Measurements from ENCODE around the gene VASH2.
A peak's percentile ranks its signal among the peaks of the same experiment; 100 is the strongest.
"Not testable (repeated sequence)": the region's sequence is repeated elsewhere in the genome, so short reads cannot be mapped to it uniquely, and the experiment has no call there.

The VASH2 gene

DNA sequence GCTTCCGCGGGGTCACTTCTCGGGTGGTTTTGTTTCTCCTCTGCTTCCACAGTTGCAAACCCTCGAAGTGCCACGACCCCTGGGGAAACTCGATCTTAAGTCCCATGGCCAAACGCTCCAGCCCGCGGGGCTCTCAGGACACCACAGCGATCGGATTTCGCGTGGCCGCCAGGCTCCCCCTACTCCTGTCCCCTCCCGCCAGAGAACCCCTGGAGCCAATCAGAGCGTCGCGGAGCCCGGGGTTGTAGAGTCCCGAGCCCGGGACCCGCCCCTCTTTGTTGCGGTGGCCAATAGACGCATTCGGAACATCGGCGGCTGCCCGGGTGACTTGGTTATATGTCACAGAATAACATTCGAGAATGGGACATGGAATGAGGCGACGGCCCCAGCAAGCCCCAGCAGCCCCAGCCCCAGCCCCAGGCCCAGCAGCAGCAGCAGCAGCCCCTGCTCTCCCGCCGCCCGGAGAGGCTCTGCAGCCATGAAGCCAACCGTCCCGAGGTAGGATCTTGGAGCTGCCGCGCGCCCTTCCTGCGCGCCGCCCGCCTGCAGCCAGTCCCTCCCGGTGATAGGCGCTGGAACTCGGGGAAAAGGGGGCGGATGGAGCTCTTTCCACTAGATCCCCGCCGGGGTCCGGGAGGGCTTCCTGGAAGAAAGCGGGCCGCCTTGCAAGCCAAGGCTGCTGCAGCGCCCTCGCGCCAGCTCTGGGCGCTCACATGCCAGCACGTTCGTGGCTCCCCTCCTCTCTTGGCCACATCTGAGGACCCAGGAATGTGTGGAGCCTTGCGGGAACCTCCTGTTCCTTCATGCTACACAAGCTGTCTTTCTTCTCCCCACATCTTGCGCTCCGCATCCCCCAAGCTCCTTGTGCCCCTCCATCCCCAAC lies at the start of gene VASH2:
Gene VASH2, plus strand, starts transcription at position 299 of the 883 bp plus-strand sequence. CDS start 1,002 bp downstream, outside the sequence.
- TF ChIP-seq, protein P1, sequence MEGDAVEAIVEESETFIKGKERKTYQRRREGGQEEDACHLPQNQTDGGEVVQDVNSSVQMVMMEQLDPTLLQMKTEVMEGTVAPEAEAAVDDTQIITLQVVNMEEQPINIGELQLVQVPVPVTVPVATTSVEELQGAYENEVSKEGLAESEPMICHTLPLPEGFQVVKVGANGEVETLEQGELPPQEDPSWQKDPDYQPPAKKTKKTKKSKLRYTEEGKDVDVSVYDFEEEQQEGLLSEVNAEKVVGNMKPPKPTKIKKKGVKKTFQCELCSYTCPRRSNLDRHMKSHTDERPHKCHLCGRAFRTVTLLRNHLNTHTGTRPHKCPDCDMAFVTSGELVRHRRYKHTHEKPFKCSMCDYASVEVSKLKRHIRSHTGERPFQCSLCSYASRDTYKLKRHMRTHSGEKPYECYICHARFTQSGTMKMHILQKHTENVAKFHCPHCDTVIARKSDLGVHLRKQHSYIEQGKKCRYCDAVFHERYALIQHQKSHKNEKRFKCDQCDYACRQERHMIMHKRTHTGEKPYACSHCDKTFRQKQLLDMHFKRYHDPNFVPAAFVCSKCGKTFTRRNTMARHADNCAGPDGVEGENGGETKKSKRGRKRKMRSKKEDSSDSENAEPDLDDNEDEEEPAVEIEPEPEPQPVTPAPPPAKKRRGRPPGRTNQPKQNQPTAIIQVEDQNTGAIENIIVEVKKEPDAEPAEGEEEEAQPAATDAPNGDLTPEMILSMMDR (IDR thresholded peaks at IDR 0.05; ENCODE audit: borderline replicate concordance, control extremely low read depth, extremely low read depth, insufficient read depth, missing control alignments) = no peak
- DNase-seq (ENCODE audit: low spot score) = peak; percentile 95
- in situ Hi-C loops (cut with MboI; ENCODE audit: low sequenced_read_pairs, unreplicated experiment) = no loop called here

DNA sequence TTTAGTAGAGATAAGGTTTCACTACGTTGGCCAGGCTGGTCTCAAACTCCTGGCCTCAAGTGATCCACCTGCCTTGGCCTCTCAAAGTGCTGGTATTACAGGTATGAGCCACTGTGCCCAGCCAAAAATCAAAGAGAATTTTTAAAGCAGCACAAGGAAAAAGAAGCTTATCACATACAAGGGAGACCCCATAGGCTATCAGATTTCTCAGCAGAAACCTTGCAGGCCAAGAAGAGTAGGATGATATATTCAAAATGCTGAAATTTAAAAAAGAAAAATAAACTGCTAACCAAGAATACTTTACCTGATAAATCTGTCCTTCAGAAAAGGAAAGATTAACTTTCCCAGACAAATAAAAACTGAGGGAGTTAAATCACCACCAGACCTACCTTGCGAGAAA lies 49.1 kb upstream of the VASH2 start:
- DNase-seq (ENCODE audit: low spot score) = no peak
- TF ChIP-seq, protein P1 (IDR thresholded peaks at IDR 0.05; ENCODE audit: borderline replicate concordance, control extremely low read depth, extremely low read depth, insufficient read depth, missing control alignments) = no peak

DNA sequence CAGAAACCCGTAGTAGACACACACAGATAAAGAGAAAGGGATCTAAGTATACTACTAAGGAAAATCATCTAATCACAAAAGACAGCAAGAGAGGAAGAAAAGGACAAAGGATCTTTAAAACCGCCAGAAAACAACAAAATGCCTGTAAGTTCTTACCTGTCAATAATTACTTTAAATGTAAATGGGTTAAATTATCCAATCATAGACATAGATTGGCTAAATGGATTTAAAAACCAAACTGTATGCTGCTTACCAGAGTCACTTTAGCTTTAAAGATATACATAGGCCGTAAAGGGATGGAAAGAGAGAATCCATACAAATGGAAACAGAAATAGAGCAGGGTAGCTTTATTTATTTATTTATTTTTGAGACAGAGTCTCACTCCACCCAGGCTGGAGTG lies 48.3 kb upstream of the VASH2 start:
- in situ Hi-C loops (cut with MboI; ENCODE audit: low sequenced_read_pairs, unreplicated experiment) = no loop called here
- TF ChIP-seq, protein P1 (IDR thresholded peaks at IDR 0.05; ENCODE audit: borderline replicate concordance, control extremely low read depth, extremely low read depth, insufficient read depth, missing control alignments) = no peak
- DNase-seq (ENCODE audit: low spot score) = no peak

More for the DNA sequence above, 49.1 kb upstream of the VASH2 start:
- in situ Hi-C loops (cut with MboI; ENCODE audit: low sequenced_read_pairs, unreplicated experiment) = no loop called here

DNA sequence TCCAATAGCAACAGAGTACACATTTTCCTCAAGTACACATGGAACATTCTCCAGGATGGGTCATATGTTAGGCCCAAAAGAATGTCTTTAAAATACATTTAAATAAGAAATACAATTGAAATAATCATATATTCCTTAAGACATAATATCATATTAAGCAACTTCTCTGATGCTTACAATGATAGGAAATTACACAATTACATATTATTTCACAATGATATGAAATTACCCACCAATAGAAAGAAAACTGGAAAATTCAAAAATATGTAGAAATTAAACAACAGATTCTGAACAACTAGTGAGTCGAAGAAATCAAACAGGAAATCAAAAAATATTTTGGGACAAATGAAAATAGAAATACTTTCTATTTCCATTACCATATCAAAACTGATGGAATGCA lies 46.7 kb upstream of the VASH2 start:
- no peak for DNase-seq (ENCODE audit: low spot score)
- TF ChIP-seq, protein P1 (IDR thresholded peaks at IDR 0.05; ENCODE audit: borderline replicate concordance, control extremely low read depth, extremely low read depth, insufficient read depth, missing control alignments) = no peak
- in situ Hi-C loops (cut with MboI; ENCODE audit: low sequenced_read_pairs, unreplicated experiment) = no loop called here

DNA sequence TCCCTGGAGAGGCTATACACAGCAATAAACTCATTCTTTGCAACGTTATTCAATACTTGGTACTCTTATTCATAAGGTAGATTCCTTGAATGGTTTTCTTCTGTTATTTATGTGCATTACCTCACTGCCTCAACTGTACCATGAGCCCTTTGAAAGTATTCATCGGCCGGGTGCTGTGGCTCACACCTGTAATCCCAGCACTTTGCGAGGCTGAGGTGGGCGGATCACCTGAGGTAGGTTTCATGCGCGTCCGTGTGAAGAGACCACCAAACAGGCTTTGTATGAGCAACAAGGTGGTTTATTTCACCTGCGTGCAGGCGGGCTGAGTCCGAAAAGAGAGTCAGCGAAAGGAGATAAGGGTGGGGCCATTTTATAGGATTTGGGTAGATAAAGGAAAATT lies 42.3 kb upstream of the VASH2 start:
- in situ Hi-C loops (cut with MboI; ENCODE audit: low sequenced_read_pairs, unreplicated experiment); DNase-seq (ENCODE audit: low spot score): not testable (repeated sequence)

DNA sequence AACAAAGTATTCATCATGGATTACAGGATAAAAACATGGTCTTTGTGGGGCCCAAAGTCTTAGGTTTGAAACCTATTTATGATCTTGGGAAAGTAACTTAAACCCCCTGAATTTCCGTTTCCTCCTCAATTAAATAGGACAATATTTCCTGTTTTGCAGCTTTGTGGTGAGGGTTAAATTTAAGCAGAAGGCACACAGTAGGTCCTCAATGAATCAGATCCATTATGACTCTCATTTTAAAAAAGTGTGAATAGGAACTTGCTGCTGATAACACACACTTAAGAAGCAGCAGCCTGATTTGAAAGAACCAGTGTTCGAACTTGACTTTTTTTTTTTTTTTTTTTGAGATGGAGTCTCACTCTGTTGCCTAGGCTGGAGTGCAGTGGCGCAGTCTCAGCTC lies 41.4 kb upstream of the VASH2 start:
- in situ Hi-C loops (cut with MboI; ENCODE audit: low sequenced_read_pairs, unreplicated experiment) = no loop called here
- no peak for DNase-seq (ENCODE audit: low spot score)
- TF ChIP-seq, protein P1 (IDR thresholded peaks at IDR 0.05; ENCODE audit: borderline replicate concordance, control extremely low read depth, extremely low read depth, insufficient read depth, missing control alignments) = no peak

DNA sequence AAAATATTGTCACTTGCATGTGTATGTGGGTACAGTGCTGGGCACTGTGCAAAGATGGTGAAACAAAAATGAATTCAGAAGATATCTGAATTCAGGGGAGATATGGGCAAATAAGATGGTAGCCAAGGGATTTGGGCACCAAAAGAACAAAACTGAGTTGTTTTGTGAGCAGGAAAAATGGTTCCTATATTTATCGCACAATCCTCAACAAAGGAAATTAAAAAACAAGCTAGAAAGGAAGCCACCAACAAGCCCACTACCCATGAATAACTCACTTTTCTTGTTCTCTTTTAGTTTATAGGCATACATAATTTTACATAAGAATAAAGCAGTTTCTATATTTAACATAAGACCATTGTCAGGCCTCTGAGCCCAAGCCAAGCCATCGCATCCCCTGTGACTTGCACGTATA lies 40.7 kb upstream of the VASH2 start:
- TF ChIP-seq, protein P1 (IDR thresholded peaks at IDR 0.05; ENCODE audit: borderline replicate concordance, control extremely low read depth, extremely low read depth, insufficient read depth, missing control alignments) = no peak
- in situ Hi-C loops (cut with MboI; ENCODE audit: low sequenced_read_pairs, unreplicated experiment) = no loop called here
- no peak for DNase-seq (ENCODE audit: low spot score)

DNA sequence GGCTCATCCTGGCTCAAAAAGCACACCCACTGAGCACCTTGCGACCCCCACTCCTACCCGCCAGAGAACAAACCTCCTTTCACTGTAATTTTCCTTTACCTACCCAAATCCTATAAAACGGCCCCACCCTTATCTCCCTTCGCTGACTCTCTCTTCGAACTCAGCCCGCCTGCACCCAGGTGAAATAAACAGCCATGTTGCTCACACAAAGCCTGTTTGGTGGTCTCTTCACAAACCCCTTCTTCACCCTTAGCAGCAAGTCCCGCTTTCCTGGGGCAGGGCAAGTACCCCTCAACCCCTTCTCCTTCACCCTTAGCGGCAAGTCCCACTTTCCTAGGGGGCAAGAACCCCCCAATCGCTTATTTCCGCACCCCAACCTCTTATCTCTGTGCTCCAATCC lies 40.1 kb upstream of the VASH2 start:
- in situ Hi-C loops (cut with MboI; ENCODE audit: low sequenced_read_pairs, unreplicated experiment); DNase-seq (ENCODE audit: low spot score): not testable (repeated sequence)

DNA sequence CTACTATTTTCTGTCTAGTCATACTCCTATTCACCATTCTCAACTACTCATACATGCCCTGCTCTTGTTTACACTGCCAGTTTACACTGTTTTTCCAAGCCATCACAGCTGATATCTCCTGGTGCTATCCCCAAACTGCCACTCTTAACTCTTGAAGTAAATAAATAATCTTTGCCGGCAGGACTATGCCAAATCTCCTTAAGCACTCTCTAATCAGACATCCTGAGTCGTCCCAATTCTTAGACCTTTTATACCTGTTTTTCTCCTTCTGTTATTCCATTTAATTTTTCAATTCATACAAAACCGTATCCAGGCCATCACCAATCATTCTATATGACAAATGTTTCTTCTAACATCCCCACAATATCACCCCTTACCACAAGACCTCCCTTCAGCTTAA lies 36.7 kb upstream of the VASH2 start:
- DNase-seq (ENCODE audit: low spot score); in situ Hi-C loops (cut with MboI; ENCODE audit: low sequenced_read_pairs, unreplicated experiment): not testable (repeated sequence)

DNA sequence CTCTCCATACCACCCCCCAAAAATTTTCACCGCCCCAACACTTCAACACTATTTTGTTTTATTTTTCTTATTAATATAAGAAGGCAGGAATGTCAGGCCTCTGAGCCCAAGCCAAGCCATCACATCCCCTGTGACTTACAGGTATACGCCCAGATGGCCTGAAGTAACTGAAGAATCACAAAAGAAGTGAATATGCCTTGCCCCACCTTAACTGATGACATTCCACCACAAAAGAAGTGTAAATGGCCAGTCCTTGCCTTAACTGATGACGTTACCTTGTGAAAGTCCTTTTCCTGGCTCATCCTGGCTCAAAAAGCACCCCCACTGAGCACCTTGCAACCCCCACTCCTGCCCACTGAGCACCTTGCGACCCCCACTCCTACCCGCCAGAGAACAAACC lies 36.2 kb upstream of the VASH2 start:
- in situ Hi-C loops (cut with MboI; ENCODE audit: low sequenced_read_pairs, unreplicated experiment) = not testable (repeated sequence)

More for the DNA sequence above, 36.2 kb upstream of the VASH2 start:
- DNase-seq (ENCODE audit: low spot score) = not testable (repeated sequence)
